PFSK-1 (cell line): Measurements from ENCODE around the gene NAALADL2.

ENCODE experiments used
- FOXP2 ChIP-seq: optimal IDR thresholded peaks from 2 replicates; pipeline ENCODE3; 2011; ENCODE audit warnings: borderline replicate concordance, control low read depth, inconsistent platforms; ENCODE audit not compliant: insufficient read depth; ENCODE audit errors: extremely low read length, extremely low read depth
- POLR2AphosphoS5 ChIP-seq: IDR thresholded peaks from 2 replicates; pipeline ENCODE4 v1.6.1; 2012; ENCODE audit warnings: low read depth, mild to moderate bottlenecking, control low read depth, low read length, moderate library complexity
- REST ChIP-seq, 2 experiments: IDR thresholded peaks; 2 replicates each; pipeline versions ENCODE4 v1.6.1 to v1.8.0; 2011 to 2012; ENCODE audit warnings: low read depth in 2 of 2, low read length in 2 of 2, control low read depth in 1 of 2, inconsistent platforms in 1 of 2, mild to moderate bottlenecking in 1 of 2, moderate library complexity in 1 of 2; ENCODE audit not compliant: insufficient read depth in 1 of 2
- SIN3A ChIP-seq: IDR thresholded peaks from 2 replicates; pipeline ENCODE4 v1.6.1; 2012; ENCODE audit warnings: mild to moderate bottlenecking, low read length, moderate library complexity, borderline replicate concordance; ENCODE audit not compliant: insufficient read depth
- TAF1 ChIP-seq: IDR thresholded peaks from 2 replicates; pipeline ENCODE4 v1.6.1; 2012; ENCODE audit warnings: low read length, control low read depth, borderline replicate concordance; ENCODE audit not compliant: insufficient read depth

Gene NAALADL2

DNA sequence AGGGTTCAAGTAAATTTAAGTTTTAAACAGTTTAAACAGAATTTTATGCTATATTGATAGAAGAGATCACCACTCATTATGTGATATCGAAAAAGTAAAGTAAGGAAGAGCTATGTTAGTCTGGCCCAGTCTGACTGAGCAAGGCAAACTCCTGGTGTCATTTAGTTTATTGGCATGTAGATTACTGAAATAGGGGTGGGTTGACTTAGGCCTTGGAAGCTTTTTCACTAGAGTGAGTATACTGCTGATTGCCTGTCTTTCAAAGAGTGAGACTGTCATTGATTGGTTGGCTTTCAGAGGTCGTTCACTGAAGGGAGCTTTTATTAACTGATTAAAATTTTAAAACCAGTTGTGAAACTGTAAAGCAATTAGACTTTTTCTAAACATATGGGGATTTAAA lies 294.5 kb downstream of the NAALADL2 start:
- TF ChIP-seq FOXP2 (no peak), REST (IDR thresholded peaks at IDR 0.05; ENCODE audit: insufficient read depth in 1 of 2, low read depth in 2 of 2, low read length in 2 of 2) (no peak), SIN3A (no peak), POLR2AphosphoS5 (no peak), TAF1 (no peak)

DNA sequence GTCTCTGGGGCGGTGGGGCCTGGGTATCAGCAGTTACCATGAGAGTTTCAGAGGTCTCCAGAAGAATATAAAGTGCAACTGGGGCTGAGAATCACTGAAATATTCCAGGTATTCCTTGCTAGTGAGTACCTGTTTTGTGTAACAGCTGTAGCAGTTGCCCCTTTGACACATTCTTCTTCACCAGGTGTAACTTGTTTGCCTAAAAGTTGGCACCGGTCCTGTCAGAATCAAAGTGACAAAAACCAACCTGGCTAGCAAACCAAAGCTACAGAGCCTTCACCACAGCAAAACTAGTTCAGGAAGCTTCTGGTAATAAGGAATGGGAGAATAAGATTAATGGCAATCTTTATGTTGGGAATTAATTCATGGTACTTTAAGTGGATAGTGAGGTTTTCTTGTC lies 296.0 kb downstream of the NAALADL2 start:
- TF ChIP-seq FOXP2 (no peak), POLR2AphosphoS5 (no peak), SIN3A (no peak), REST (IDR thresholded peaks at IDR 0.05; ENCODE audit: insufficient read depth in 1 of 2, low read depth in 2 of 2, low read length in 2 of 2) (no peak), TAF1 (no peak)

DNA sequence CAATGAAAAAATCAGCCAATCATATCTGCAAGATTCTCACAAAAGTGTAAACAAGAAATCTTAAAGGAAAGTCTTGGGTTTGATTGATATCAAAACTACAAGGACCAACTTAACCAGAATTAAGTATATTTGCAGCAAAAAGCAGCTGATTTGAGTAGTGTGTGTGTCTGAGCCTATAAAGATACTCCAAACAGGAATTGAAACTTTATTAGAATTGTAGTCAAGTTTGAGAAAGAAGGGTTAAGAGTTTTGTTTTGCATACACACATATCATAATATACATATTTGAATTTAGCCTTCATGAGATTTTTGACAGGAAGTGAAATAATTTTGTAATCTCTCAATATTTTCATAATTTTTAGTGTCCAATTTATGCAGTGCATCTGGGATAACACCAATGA lies 300.1 kb downstream of the NAALADL2 start:
- TF ChIP-seq TAF1 (no peak), REST (IDR thresholded peaks at IDR 0.05; ENCODE audit: insufficient read depth in 1 of 2, low read depth in 2 of 2, low read length in 2 of 2) (no peak)

DNA sequence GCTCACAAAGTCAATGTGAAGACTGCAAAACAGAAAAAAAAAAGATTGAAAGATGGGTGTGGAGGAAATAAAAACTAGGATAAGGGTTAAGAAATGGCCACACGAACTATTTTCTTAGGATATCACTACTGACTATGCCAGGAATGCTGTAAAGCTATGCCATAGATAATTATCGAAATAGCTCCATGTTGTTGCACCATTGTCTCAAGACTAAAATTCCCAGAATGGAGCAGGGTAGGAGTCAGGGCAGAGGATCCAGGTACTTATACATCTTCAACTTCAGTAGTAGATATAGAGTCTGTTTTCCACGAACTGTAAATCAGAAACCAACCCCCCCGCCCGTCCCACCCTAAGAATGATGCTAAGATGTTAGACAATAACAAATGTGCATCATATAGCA lies 302.2 kb downstream of the NAALADL2 start:
- no peak for TF ChIP-seq POLR2AphosphoS5
- TF ChIP-seq REST (IDR thresholded peaks at IDR 0.05; ENCODE audit: insufficient read depth in 1 of 2, low read depth in 2 of 2, low read length in 2 of 2), result no peak
- no peak for TF ChIP-seq SIN3A
- TF ChIP-seq FOXP2, result no peak
- no peak for TF ChIP-seq TAF1

- TF ChIP-seq FOXP2 (no peak), SIN3A (no peak), REST (IDR thresholded peaks at IDR 0.05; ENCODE audit: insufficient read depth in 1 of 2, low read depth in 2 of 2, low read length in 2 of 2) (no peak), POLR2AphosphoS5 (no peak), TAF1 (no peak)
Observed at GRCh38 chr3:175163686-175164085, 304.6 kb downstream of the NAALADL2 start.
